HUDEP-2 (cell line): ENCODE results near the gene CNTNAP3B.
"Not testable (repeated sequence)": the region's sequence is repeated elsewhere in the genome, so short reads cannot be mapped to it uniquely, and the experiment has no call there.

Source experiments
- DNase-seq, 76 experiments: peaks; one replicate each; lab custom pipeline; 2025; ENCODE audit not compliant: unreplicated experiment in 76 of 76; lab: John Stamatoyannopoulos, UW

The CNTNAP3B gene

GRCh38 chr9:41980271-41980670 is 149.0 kb downstream of the CNTNAP3B start:
- not testable (repeated sequence) for DNase-seq

GRCh38 chr9:41977965-41978600 is 151.1 kb downstream of the CNTNAP3B start:
- not testable (repeated sequence) for DNase-seq

GRCh38 chr9:41974906-41975305 is 154.3 kb downstream of the CNTNAP3B start:
- not testable (repeated sequence) for DNase-seq

GRCh38 chr9:41953007-41953406 is 176.2 kb downstream of the CNTNAP3B start:
- not testable (repeated sequence) for DNase-seq

- not testable (repeated sequence) for DNase-seq
Observed at GRCh38 chr9:41941738-41942137, 187.5 kb downstream of the CNTNAP3B start.

GRCh38 chr9:41938143-41938542 is 191.1 kb downstream of the CNTNAP3B start:
- not testable (repeated sequence) for DNase-seq

- DNase-seq: not testable (repeated sequence)
Observed at GRCh38 chr9:41935727-41936126, 193.5 kb downstream of the CNTNAP3B start.

- DNase-seq: not testable (repeated sequence)
Observed at GRCh38 chr9:41929172-41929571, 200.1 kb downstream of the CNTNAP3B start.

- DNase-seq: not testable (repeated sequence)
Observed at GRCh38 chr9:41917374-41917773, 211.9 kb downstream of the CNTNAP3B start.

GRCh38 chr9:41905488-41905887 is 223.7 kb downstream of the CNTNAP3B start:
- DNase-seq: not testable (repeated sequence)

GRCh38 chr9:41902762-41903161 is 226.5 kb downstream of the CNTNAP3B start:
- not testable (repeated sequence) for DNase-seq

- not testable (repeated sequence) for DNase-seq
Observed at GRCh38 chr9:41898720-41899343, 230.4 kb downstream of the CNTNAP3B start.

- not testable (repeated sequence) for DNase-seq
Observed at GRCh38 chr9:41874557-41874956, 254.7 kb downstream of the CNTNAP3B start.

- not testable (repeated sequence) for DNase-seq
Observed at GRCh38 chr9:41855422-41855821, 273.8 kb downstream of the CNTNAP3B start.

GRCh38 chr9:41851848-41852740 is 277.1 kb downstream of the CNTNAP3B start:
- not testable (repeated sequence) for DNase-seq

GRCh38 chr9:41847829-41848228 is 281.4 kb downstream of the CNTNAP3B start:
- DNase-seq: not testable (repeated sequence)
